ENCODE data around the gene PTPRG.

Gene PTPRG

DNA sequence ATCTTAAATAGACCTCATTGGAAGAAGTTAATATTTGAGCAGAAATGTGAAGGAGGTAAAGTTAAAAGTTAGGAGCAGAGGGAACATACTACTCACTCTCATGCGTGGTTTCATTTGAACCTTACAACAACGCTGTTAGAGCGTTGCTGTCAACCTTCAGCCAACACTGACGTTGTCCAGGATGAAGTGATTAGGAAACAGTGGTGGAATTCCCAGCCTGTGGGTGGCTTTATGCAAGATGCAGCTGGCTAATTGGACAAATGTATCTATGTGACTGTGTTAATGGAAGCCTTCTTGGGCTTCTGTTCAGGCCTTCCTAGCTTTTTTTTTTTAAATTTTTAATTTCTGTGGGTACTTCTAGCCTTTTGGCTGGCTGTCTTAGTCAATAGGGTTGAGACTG lies 40.5 kb downstream of the PTPRG start:
- DNase-seq, result no peak
- no peak overlapping the region for H3K27ac ChIP-seq (ENCODE audit: insufficient read depth, low read length, poor library complexity, severe bottlenecking)

DNA sequence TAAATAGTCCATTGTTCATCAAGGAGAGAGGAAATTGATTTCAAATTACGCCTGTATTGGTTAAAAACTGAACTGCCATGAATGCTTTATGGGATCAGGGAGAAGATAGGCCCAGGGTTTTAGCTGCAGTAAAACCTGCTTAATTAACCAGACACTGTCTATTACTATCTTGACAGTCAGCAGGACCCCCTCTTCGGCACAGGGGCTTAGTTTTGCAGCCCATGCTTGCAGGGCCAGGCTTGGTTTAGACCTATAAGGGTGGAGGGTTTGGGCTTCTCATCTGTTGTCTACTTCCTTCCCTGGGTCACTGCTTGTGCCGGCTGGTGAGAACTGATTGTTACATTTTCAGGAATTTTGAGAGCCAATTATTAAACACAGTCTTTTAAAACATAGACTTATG lies 41.1 kb downstream of the PTPRG start:
- Histone ChIP-seq H3K9me3 (ENCODE audit: control insufficient read depth, low read length) (no peaks in the 10 kb centered on the region), H3K27me3 (replicated peaks; ENCODE audit: control insufficient read depth, insufficient read depth, low read length, poor library complexity, severe bottlenecking) (no peaks in the 10 kb centered on the region), H3K4me1 (ENCODE audit: control insufficient read depth, insufficient read depth, low read length, poor library complexity, severe bottlenecking) (no peaks in the 10 kb centered on the region), H3K36me3 (ENCODE audit: control insufficient read depth, insufficient read depth, low read length) (no peaks in the 10 kb centered on the region), H3K4me3 (ENCODE audit: insufficient read depth, low read depth, low read length, poor library complexity, severe bottlenecking) (no peak overlapping the region), H3K27ac (ENCODE audit: insufficient read depth, low read length, poor library complexity, severe bottlenecking) (no peak overlapping the region)
- DNase-seq, result no peak

More for the DNA sequence above, 40.5 kb downstream of the PTPRG start:
- H3K36me3 ChIP-seq (ENCODE audit: control insufficient read depth, insufficient read depth, low read length), result no peaks in the 10 kb centered on the region
- H3K4me3 ChIP-seq (ENCODE audit: insufficient read depth, low read depth, low read length, poor library complexity, severe bottlenecking), result no peak overlapping the region
- H3K4me1 ChIP-seq (ENCODE audit: control insufficient read depth, insufficient read depth, low read length, poor library complexity, severe bottlenecking), result no peaks in the 10 kb centered on the region
- H3K27me3 ChIP-seq (replicated peaks; ENCODE audit: control insufficient read depth, insufficient read depth, low read length, poor library complexity, severe bottlenecking), result no peaks in the 10 kb centered on the region
- no peaks in the 10 kb centered on the region for H3K9me3 ChIP-seq (ENCODE audit: control insufficient read depth, low read length)

- Histone ChIP-seq H3K27me3 (replicated peaks; ENCODE audit: control insufficient read depth, insufficient read depth, low read length, poor library complexity, severe bottlenecking) (no peaks in the 10 kb centered on the region), H3K36me3 (ENCODE audit: control insufficient read depth, insufficient read depth, low read length) (no peaks in the 10 kb centered on the region), H3K4me1 (ENCODE audit: control insufficient read depth, insufficient read depth, low read length, poor library complexity, severe bottlenecking) (no peaks in the 10 kb centered on the region), H3K9me3 (ENCODE audit: control insufficient read depth, low read length) (no peaks in the 10 kb centered on the region), H3K27ac (ENCODE audit: insufficient read depth, low read length, poor library complexity, severe bottlenecking) (no peak overlapping the region), H3K4me3 (ENCODE audit: insufficient read depth, low read depth, low read length, poor library complexity, severe bottlenecking) (no peak overlapping the region)
- no peak for DNase-seq
Measured at GRCh38 chr3:61605589-61606175, 44.3 kb downstream of the PTPRG start.

GRCh38 chr3:61606196-61606595 lies 44.8 kb downstream of the PTPRG start:
- Histone ChIP-seq H3K9me3 (ENCODE audit: control insufficient read depth, low read length) (no peaks in the 10 kb centered on the region), H3K36me3 (ENCODE audit: control insufficient read depth, insufficient read depth, low read length) (no peaks in the 10 kb centered on the region), H3K27me3 (replicated peaks; ENCODE audit: control insufficient read depth, insufficient read depth, low read length, poor library complexity, severe bottlenecking) (no peaks in the 10 kb centered on the region), H3K4me1 (ENCODE audit: control insufficient read depth, insufficient read depth, low read length, poor library complexity, severe bottlenecking) (no peaks in the 10 kb centered on the region), H3K27ac (ENCODE audit: insufficient read depth, low read length, poor library complexity, severe bottlenecking) (no peak overlapping the region), H3K4me3 (ENCODE audit: insufficient read depth, low read depth, low read length, poor library complexity, severe bottlenecking) (no peak overlapping the region)
- DNase-seq, result no peak

GRCh38 chr3:61608072-61608471 lies 46.7 kb downstream of the PTPRG start:
- Histone ChIP-seq H3K4me3 (ENCODE audit: insufficient read depth, low read depth, low read length, poor library complexity, severe bottlenecking) (no peak overlapping the region), H3K27ac (ENCODE audit: insufficient read depth, low read length, poor library complexity, severe bottlenecking) (no peak overlapping the region)

DNA sequence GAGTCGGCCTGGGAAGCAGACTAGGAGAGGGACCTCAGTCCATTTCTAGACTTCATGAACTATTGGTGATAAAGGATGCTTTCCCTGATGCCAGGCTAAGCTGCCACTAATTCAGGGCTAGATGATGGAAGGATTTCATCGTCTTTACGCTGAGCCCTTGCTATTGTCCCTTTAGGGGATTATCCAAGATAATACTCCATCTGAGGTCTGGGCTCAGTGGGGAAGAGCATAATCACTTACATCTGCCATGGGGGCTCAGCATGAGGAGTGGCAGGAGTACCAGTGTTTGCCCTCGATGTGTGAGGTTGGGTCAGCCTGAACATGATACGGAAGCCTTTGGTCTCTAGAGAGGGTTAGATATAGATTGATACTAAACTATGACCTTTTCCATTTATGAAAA lies 47.3 kb downstream of the PTPRG start:
- H3K4me3 ChIP-seq (ENCODE audit: insufficient read depth, low read depth, low read length, poor library complexity, severe bottlenecking), result no peak overlapping the region
- no peaks in the 10 kb centered on the region for H3K9me3 ChIP-seq (ENCODE audit: control insufficient read depth, low read length)
- no peak overlapping the region for H3K27ac ChIP-seq (ENCODE audit: insufficient read depth, low read length, poor library complexity, severe bottlenecking)
- DNase-seq, result no peak
- no peaks in the 10 kb centered on the region for H3K4me1 ChIP-seq (ENCODE audit: control insufficient read depth, insufficient read depth, low read length, poor library complexity, severe bottlenecking)
- no peaks in the 10 kb centered on the region for H3K27me3 ChIP-seq (replicated peaks; ENCODE audit: control insufficient read depth, insufficient read depth, low read length, poor library complexity, severe bottlenecking)
- H3K36me3 ChIP-seq (ENCODE audit: control insufficient read depth, insufficient read depth, low read length), result no peaks in the 10 kb centered on the region

More at GRCh38 chr3:61608072-61608471, 46.7 kb downstream of the PTPRG start:
- Histone ChIP-seq H3K9me3 (ENCODE audit: control insufficient read depth, low read length) (no peaks in the 10 kb centered on the region), H3K36me3 (ENCODE audit: control insufficient read depth, insufficient read depth, low read length) (no peaks in the 10 kb centered on the region), H3K4me1 (ENCODE audit: control insufficient read depth, insufficient read depth, low read length, poor library complexity, severe bottlenecking) (no peaks in the 10 kb centered on the region), H3K27me3 (replicated peaks; ENCODE audit: control insufficient read depth, insufficient read depth, low read length, poor library complexity, severe bottlenecking) (no peaks in the 10 kb centered on the region)
- no peak for DNase-seq

DNA sequence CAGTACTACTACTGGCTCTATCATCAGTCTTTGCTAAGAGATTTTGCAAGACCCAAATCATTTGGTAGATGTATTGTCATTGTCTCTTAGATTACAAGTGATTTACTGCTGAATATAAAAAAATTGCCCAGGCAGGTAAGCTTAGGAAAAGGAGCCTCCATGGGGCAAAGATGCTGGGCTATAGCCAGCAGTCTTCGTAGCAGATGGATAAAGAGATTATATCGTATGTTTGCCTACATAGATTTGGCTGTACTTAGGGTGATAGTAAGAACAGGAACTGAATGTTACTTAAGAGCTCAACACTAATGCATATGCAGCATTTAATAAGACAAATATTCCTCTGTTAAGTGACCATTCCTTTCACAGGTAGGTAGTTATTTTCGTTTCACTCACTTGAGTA lies 48.9 kb downstream of the PTPRG start:
- H3K4me1 ChIP-seq (ENCODE audit: control insufficient read depth, insufficient read depth, low read length, poor library complexity, severe bottlenecking), result no peaks in the 10 kb centered on the region
- no peak for DNase-seq
- H3K4me3 ChIP-seq (ENCODE audit: insufficient read depth, low read depth, low read length, poor library complexity, severe bottlenecking), result no peak overlapping the region
- no peaks in the 10 kb centered on the region for H3K9me3 ChIP-seq (ENCODE audit: control insufficient read depth, low read length)
- no peak overlapping the region for H3K27ac ChIP-seq (ENCODE audit: insufficient read depth, low read length, poor library complexity, severe bottlenecking)
- H3K36me3 ChIP-seq (ENCODE audit: control insufficient read depth, insufficient read depth, low read length), result no peaks in the 10 kb centered on the region
- H3K27me3 ChIP-seq (replicated peaks; ENCODE audit: control insufficient read depth, insufficient read depth, low read length, poor library complexity, severe bottlenecking), result no peaks in the 10 kb centered on the region

GRCh38 chr3:61612211-61613194 lies 51.1 kb downstream of the PTPRG start:
- Histone ChIP-seq H3K27me3 (replicated peaks; ENCODE audit: control insufficient read depth, insufficient read depth, low read length, poor library complexity, severe bottlenecking) (no peaks in the 10 kb centered on the region), H3K9me3 (ENCODE audit: control insufficient read depth, low read length) (no peaks in the 10 kb centered on the region), H3K27ac (ENCODE audit: insufficient read depth, low read length, poor library complexity, severe bottlenecking) (no peak overlapping the region), H3K4me3 (ENCODE audit: insufficient read depth, low read depth, low read length, poor library complexity, severe bottlenecking) (no peak overlapping the region), H3K4me1 (ENCODE audit: control insufficient read depth, insufficient read depth, low read length, poor library complexity, severe bottlenecking) (no peaks in the 10 kb centered on the region), H3K36me3 (ENCODE audit: control insufficient read depth, insufficient read depth, low read length) (no peaks in the 10 kb centered on the region)
- DNase-seq, result no peak

- Histone ChIP-seq H3K4me1 (ENCODE audit: control insufficient read depth, insufficient read depth, low read length, poor library complexity, severe bottlenecking) (no peaks in the 10 kb centered on the region), H3K36me3 (ENCODE audit: control insufficient read depth, insufficient read depth, low read length) (no peaks in the 10 kb centered on the region), H3K27me3 (replicated peaks; ENCODE audit: control insufficient read depth, insufficient read depth, low read length, poor library complexity, severe bottlenecking) (no peaks in the 10 kb centered on the region), H3K27ac (ENCODE audit: insufficient read depth, low read length, poor library complexity, severe bottlenecking) (no peak overlapping the region), H3K4me3 (ENCODE audit: insufficient read depth, low read depth, low read length, poor library complexity, severe bottlenecking) (no peak overlapping the region), H3K9me3 (ENCODE audit: control insufficient read depth, low read length) (no peaks in the 10 kb centered on the region)
- no peak for DNase-seq
Measured at GRCh38 chr3:61613666-61614065, 52.3 kb downstream of the PTPRG start.

DNA sequence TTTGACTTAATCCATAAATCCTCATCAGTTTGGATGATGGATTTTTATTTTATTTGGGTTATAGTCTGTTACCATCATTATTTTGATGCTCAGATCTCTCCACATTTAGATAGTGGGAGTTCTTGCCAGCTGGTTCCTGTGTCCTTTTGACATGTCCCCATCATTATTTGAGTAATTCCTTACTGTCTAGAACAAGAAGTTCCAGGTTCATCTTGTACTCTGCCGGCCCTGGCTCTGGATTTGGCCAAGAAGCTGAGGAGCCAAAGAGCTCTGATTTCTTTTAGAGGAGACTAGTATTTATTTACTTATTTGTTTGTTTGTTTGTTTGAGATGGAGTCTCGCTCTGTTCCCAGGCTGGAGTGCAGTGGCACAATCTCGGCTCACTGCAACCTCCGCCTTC lies 54.3 kb downstream of the PTPRG start:
- Histone ChIP-seq H3K4me3 (ENCODE audit: insufficient read depth, low read depth, low read length, poor library complexity, severe bottlenecking) (no peak overlapping the region), H3K9me3 (ENCODE audit: control insufficient read depth, low read length) (no peaks in the 10 kb centered on the region), H3K27ac (ENCODE audit: insufficient read depth, low read length, poor library complexity, severe bottlenecking) (no peak overlapping the region), H3K4me1 (ENCODE audit: control insufficient read depth, insufficient read depth, low read length, poor library complexity, severe bottlenecking) (no peaks in the 10 kb centered on the region), H3K36me3 (ENCODE audit: control insufficient read depth, insufficient read depth, low read length) (no peaks in the 10 kb centered on the region), H3K27me3 (replicated peaks; ENCODE audit: control insufficient read depth, insufficient read depth, low read length, poor library complexity, severe bottlenecking) (no peaks in the 10 kb centered on the region)
- no peak for DNase-seq
